GM21360 (cell line): ENCODE results near the gene RTN4R.

Experiments
- ATAC-seq: cut with Tn5 transposase; IDR thresholded peaks from one replicate; pipeline ENCODE4 v1.9.1; 2021; ENCODE audit warnings: mild to moderate bottlenecking, moderate library complexity; ENCODE audit not compliant: unreplicated experiment

Gene RTN4R

GRCh38 chr22:20258584-20259326, 9.4 kb downstream of the RTN4R start:
- ATAC-seq, result no peak

DNA sequence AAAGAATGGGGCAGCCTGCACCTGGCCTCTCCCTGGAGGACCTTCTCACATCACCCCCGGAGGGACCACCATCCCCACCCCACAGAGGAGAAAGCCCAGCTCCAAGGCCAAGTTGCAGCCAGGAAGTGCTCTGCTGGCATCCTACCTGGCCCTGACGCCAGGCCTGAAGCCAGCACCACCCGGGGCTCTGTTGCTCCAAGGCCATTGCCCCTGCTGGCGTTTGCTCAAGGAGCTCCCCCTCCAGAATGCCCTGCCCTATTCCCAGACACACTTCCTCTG, 10.2 kb downstream of the RTN4R start:
- ATAC-seq, result no peak

DNA sequence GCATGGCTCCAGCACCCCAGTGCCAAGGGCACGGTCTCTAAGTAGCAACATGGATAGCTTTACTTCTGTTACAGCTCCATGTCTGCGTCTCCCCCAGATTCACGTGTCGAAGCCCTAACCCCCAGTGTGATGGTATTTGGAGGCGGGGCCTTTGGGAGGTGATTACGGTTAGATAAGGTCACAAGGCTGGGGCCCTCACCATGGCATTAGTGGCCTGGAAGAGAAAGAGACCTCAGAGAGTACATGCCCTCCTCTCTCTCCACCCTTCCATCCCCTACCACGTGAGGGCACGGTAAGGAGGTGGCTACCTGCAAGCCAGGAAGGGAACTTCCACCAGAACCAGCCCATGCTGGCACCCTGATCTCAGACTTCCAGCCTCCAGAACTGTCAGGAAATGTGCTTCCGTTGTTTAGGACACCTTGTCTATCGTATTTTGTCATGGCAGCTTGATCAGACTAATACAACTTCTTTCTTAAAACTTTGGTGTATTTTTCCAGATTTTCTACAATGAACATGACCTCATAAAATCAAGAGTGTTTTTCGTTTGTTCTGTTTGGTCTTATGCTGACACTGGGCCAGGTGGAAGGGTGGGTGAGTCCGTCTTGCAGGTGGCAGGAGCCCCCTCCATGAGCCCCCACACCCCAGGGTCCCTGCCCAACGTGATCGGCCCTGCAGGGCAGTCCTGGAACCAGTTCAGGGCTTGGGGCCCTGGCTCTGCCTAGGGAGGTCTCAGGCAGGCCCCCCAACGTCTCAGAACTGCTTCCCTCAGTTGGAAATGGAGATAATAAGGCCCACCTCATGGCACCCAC, 10.7 kb downstream of the RTN4R start:
- no peak for ATAC-seq

DNA sequence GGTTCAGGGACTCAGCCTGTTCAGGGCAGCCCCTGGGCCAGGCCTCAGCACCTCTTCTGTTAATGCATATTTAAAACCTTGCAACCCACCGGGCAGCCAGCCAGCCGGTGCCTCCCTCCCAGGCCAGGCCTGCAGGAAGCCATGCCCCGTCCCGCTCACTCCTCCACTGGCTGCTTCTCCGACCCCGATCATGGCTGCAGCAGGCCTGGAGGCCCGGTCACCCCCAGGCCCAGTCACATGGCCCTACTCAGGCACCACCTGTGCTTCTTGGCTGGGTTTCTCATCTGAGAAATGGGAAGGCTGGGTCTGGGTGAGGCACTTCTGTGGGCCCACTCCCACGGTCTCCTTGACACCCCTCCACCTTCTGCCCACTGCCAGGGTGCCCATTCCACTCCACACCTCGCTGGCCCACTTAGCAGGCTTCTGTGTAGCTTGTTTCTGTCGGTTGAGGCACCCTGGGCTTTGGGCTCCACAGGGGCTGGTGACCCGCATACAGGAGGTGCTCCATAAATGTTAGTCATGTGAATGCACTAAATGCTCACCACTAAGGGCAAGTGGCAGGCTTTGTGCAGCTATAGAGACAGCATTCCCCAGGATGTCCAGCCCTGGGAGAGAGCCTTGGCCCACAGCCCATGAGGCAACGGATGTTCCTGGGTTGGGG, 11.4 kb downstream of the RTN4R start:
- no peak for ATAC-seq

DNA sequence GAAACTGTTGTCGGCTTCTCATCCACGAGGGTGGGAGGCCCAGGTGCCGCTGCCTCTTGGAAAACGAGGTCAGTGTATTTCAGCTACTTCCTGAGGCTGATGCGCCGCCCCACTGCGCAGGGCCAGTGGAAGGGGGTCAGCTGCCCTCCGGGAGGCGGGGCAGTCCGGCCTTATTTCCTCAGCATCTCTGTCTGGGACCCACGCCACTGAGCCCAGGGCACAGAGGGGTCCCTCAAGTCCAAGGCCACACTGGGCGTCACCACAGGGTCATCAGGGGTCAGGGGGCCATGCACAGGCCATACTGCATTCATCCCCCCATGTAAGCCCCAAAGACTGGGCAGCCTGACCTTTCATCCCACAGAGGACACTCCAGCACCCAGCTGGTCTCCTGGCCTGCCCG, 12.1 kb downstream of the RTN4R start:
- no peak for ATAC-seq

- ATAC-seq, result no peak
These were observed 12.9 kb downstream of the RTN4R start for GRCh38 chr22:20254975-20255946.

- no peak for ATAC-seq
These were observed 15.0 kb downstream of the RTN4R start for GRCh38 chr22:20253161-20253560.

DNA sequence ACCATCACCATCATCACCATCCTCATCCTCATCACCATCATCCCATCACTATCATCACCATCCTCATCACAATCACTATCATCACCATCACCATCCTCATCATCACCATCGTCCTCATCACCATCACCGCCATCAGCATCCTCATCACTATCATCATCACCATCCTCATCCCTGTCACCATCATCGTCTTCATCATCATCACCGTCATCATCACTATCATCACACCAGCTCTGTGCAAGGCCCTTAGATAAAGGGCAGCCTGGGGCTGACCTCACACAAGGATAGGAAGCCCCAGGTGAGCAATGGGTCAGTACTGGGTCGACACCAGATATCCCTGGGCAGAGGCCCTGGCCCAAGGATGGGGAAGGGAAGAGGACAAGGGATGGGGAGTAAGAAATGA, 16.1 kb downstream of the RTN4R start:
- no peak for ATAC-seq

DNA sequence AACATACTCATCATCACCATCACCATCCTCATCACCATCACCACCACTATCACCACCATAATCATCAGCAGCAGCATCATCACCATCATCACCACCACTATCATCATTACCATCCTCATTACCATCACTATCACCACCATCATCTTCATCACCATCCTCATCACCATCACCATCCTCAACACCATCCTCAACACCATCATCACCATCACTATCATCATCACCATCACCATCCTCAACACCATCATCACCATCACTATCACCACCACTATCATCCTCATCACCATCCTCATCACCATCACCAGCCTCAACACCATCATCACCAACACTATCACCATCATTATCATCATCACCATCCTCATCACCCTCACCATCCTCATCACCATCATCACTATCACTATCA, 16.6 kb downstream of the RTN4R start:
- ATAC-seq, result no peak

GRCh38 chr22:20249797-20250354, 18.2 kb downstream of the RTN4R start:
- ATAC-seq, result no peak

- no peak for ATAC-seq
These were observed 19.6 kb downstream of the RTN4R start for GRCh38 chr22:20248461-20248978.

GRCh38 chr22:20247608-20248171, 20.4 kb downstream of the RTN4R start:
- ATAC-seq, result no peak

DNA sequence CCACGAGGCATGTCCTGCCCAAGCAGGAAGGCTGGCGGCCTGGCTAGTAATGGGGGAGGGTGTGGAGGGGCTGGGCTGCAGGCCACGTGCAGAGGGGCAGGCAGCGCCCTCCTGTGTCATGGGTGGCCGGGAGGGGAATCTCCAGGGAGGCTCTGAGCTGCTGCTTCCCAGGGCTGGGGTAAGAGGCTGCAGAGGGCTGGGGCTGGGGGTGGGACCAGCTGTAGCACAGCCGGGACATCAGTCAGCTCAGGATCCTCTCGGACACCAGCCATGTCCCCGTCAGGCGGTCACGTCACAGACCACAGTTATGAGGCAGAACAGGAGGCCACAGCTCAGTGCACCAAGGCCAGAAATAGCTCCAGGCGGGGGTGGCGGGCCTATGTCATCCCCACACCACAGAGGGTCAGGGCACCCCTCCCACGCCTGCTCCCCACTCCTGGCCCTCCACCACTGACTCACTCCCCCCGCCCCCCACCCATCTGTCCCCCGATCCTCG, 21.1 kb downstream of the RTN4R start:
- peak; percentile 36 for ATAC-seq

- ATAC-seq, result no peak
These were observed 21.6 kb downstream of the RTN4R start for GRCh38 chr22:20246368-20247009.

- no peak for ATAC-seq
These were observed 22.3 kb downstream of the RTN4R start for GRCh38 chr22:20245577-20246367.

DNA sequence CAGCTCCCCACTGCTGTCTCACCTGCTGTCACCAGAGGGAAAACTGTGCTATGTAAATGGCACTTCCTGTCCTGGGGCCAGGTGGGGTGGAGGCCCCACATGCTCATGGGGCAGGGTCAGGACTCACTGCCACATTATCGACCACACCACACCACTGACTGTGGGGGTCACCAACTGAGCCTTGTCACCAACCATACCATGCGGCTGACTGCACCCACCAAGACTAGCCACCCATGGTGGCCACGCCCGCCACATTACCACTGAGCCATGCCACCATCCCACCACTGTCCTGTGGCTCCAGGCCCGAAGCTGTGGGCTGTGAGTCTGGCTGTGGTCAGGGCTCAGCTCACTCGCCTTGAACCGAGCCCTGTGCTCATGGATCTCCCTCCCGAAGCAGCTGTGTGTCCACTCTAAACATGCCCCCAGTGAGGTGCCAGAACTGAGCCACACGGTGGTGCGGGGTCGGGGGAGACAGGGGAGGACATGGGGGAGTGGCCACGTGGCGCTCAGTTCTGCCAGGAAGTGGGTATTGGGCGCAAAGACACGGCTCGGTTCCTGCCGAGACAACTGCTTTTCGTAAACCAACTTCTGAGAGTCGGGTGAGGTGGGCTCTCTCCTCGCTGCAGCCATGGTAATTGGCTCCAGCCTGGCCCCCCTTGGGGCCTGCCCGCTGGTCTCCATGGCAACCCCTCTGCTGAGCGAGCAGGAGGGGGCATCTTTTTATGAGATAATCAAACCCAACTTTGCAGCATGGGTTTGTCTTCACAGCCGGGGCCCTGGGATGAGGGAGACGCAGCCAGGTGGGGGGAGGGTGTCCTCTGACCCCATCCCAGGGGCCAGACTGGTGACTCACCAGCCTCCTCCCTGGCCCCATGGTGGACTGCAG, 23.2 kb downstream of the RTN4R start:
- ATAC-seq, result no peak

- no peak for ATAC-seq
These were observed 23.9 kb downstream of the RTN4R start for GRCh38 chr22:20244250-20244648.
